ENCODE data around the gene ABHD15.
A peak's percentile ranks its signal among the peaks of the same experiment; 100 is the strongest.

Gene ABHD15

GRCh38 chr17:29583324-29584248, 16.7 kb upstream of the ABHD15 start:
- DNase-seq (ENCODE audit: low read depth in 2 of 2, low spot score in 1 of 2), result no peak

GRCh38 chr17:29582772-29583171, 15.9 kb upstream of the ABHD15 start:
- no peak for DNase-seq (ENCODE audit: low read depth in 2 of 2, low spot score in 1 of 2)

- no peak for DNase-seq (ENCODE audit: low read depth in 2 of 2, low spot score in 1 of 2)
Observed at GRCh38 chr17:29582254-29582765, 15.5 kb upstream of the ABHD15 start.

- no peak for DNase-seq (ENCODE audit: low read depth in 2 of 2, low spot score in 1 of 2)
Observed at GRCh38 chr17:29581583-29582253, 14.9 kb upstream of the ABHD15 start.

- DNase-seq (ENCODE audit: low read depth in 2 of 2, low spot score in 1 of 2), result peak in 1 of 2 donors; percentile 82
Observed at GRCh38 chr17:29579866-29580771, 13.3 kb upstream of the ABHD15 start.

- no peak for DNase-seq (ENCODE audit: low read depth in 2 of 2, low spot score in 1 of 2)
Observed at GRCh38 chr17:29578626-29579485, 12.0 kb upstream of the ABHD15 start.

GRCh38 chr17:29577385-29578211, 10.8 kb upstream of the ABHD15 start:
- no peak for DNase-seq (ENCODE audit: low read depth in 2 of 2, low spot score in 1 of 2)

- no peak for DNase-seq (ENCODE audit: low read depth in 2 of 2, low spot score in 1 of 2)
Observed at GRCh38 chr17:29577001-29577370, 10.1 kb upstream of the ABHD15 start.

GRCh38 chr17:29576214-29577000, 9.6 kb upstream of the ABHD15 start:
- DNase-seq (ENCODE audit: low read depth in 2 of 2, low spot score in 1 of 2), result no peak

GRCh38 chr17:29575511-29576213, 8.8 kb upstream of the ABHD15 start:
- DNase-seq (ENCODE audit: low read depth in 2 of 2, low spot score in 1 of 2), result no peak

- DNase-seq (ENCODE audit: low read depth in 2 of 2, low spot score in 1 of 2), result no peak
Observed at GRCh38 chr17:29574732-29575510, 8.1 kb upstream of the ABHD15 start.

GRCh38 chr17:29573871-29574731, 7.3 kb upstream of the ABHD15 start:
- no peak for DNase-seq (ENCODE audit: low read depth in 2 of 2, low spot score in 1 of 2)

GRCh38 chr17:29573558-29573869, 6.7 kb upstream of the ABHD15 start:
- DNase-seq (ENCODE audit: low read depth in 2 of 2, low spot score in 1 of 2), result no peak

GRCh38 chr17:29572691-29573557, 6.1 kb upstream of the ABHD15 start:
- no peak for DNase-seq (ENCODE audit: low read depth in 2 of 2, low spot score in 1 of 2)

- DNase-seq (ENCODE audit: low read depth in 2 of 2, low spot score in 1 of 2), result no peak
Observed at GRCh38 chr17:29571883-29572681, 5.2 kb upstream of the ABHD15 start.

Measured in stimulated activated CD8-positive, alpha-beta memory T cell treated with anti-CD3 and anti-CD28 coated beads, Interleukin-4, amount 100 ng/mL, for 1 hour (primary cell).